ENCODE data around the gene A2ML1.

- TF ChIP-seq CTCF (IDR thresholded peaks at IDR 0.05) (no peak), POLR2A (IDR thresholded peaks at IDR 0.05) (no peak)
Measured at GRCh38 chr12:8779862-8780261, 42.6 kb upstream of the A2ML1 start.

Measured in adrenal gland (tissue), 5 donors.